K562 (cell line): Measurements from ENCODE around the gene HNRNPA3. TPM values are rescaled to one million over a fixed set of nuclear protein-coding genes. Genes with fewer than 3 reads are reported as not detected.
A peak's percentile ranks its signal among the peaks of the same experiment; 100 is the strongest.

Experiments used
- ATAC-seq: fragments of 200-7000 bp; cut with Tn5 transposase; 3 replicates; pipeline ENCODE4 v1.9.1; 2020; ENCODE audit warnings: moderate library complexity
- BruUV-seq: library from RNA; stranded (reverse); fragments of 400-500 nt; replicated peaks from 2 replicates; lab custom pipeline; 2021; lab: Mats Ljungman, UMichigan
- CTCF ChIA-PET: fragments of 300-600 bp; formaldehyde crosslinking; extraction: SDS; loops from one replicate; lab custom pipeline; 2021; ENCODE audit warnings: low intra/inter-chr PET ratio; lab: Yijun Ruan, JAX
- POLR2A ChIA-PET: fragments of 300-600, 350-650 bp; sonication (Branson Sonifier 250); formaldehyde crosslinking; extraction: SDS; loops from one replicate; lab custom pipeline; 2021; ENCODE audit warnings: antibody characterized with exemption, inconsistent platforms; lab: Yijun Ruan, JAX
- DNase-seq, 4 experiments: peaks; one replicate each; pipeline versions ENCODE4 v3.0.0 to v3.0.0-alpha.2; 2011 to 2018; ENCODE audit warnings: low spot score in 3 of 4, mixed read lengths in 3 of 4; ENCODE audit errors: extremely low read depth in 1 of 4
- FAIRE-seq: peaks from 2 replicates; lab custom pipeline; 2011; peaks lifted over from hg19 to GRCh38; lab: Jason Lieb, UNC
- H2AFZ ChIP-seq: 2 replicates; pipeline ENCODE4 v1.6.0; 2011; ENCODE audit warnings: low read depth, low read length, control low read depth, inconsistent platforms
- H3K27ac ChIP-seq: fragments of 200-600 bp; 3 replicates; pipeline ENCODE4 v1.8.0; 2011; ENCODE audit warnings: low read depth, mild to moderate bottlenecking, control low read depth, inconsistent platforms, low read length, moderate library complexity, mixed read lengths; ENCODE audit errors: extremely low read depth
- H3K27me3 ChIP-seq, 2 experiments: fragments of 300-600 bp in 1 of 2; 2 replicates in 1 of 2; 3 replicates in 1 of 2; pipeline versions ENCODE4 v1.6.0 to v1.8.0; 2011; ENCODE audit warnings: inconsistent platforms in 2 of 2, low read length in 2 of 2, mild to moderate bottlenecking in 1 of 2, mixed read lengths in 1 of 2, moderate library complexity in 1 of 2; ENCODE audit not compliant: control insufficient read depth in 2 of 2, insufficient read depth in 2 of 2
- H3K36me3 ChIP-seq: fragments of 300-600 bp; 3 replicates; pipeline ENCODE4 v1.8.0; 2011; ENCODE audit warnings: mild to moderate bottlenecking, low read length, inconsistent platforms; ENCODE audit not compliant: control insufficient read depth, insufficient read depth
- H3K4me1 ChIP-seq, 2 experiments: fragments of 200-600 bp in 1 of 2; replicated peaks in 1 of 2; 2 replicates in 1 of 2; 3 replicates in 1 of 2; pipeline versions ENCODE4 v1.5.1 to v1.8.0; 2011; ENCODE audit warnings: inconsistent platforms in 2 of 2, low read length in 2 of 2, mild to moderate bottlenecking in 1 of 2, mixed read lengths in 1 of 2, moderate library complexity in 1 of 2; ENCODE audit not compliant: control insufficient read depth in 2 of 2, insufficient read depth in 2 of 2
- H3K4me2 ChIP-seq: 2 replicates; pipeline ENCODE4 v1.6.1; 2011; ENCODE audit warnings: low read length, control low read depth, inconsistent platforms, mixed read lengths; ENCODE audit not compliant: insufficient read depth
- H3K4me3 ChIP-seq: fragments of 200-600 bp; sonication (generic), shearing (Covaris generic); 2 replicates; pipeline ENCODE4 v1.5.1; 2016; ENCODE audit warnings: control low read depth, inconsistent platforms
- H3K79me2 ChIP-seq: fragments of 200-600 bp; 3 replicates; pipeline ENCODE4 v1.8.0; 2011; ENCODE audit warnings: low read length, inconsistent platforms; ENCODE audit not compliant: control insufficient read depth, insufficient read depth
- H3K9ac ChIP-seq, 2 experiments: 2 replicates each; pipeline versions ENCODE4 v1.6.0 to v1.6.1; 2011; ENCODE audit warnings: low read depth in 2 of 2, low read length in 2 of 2, control low read depth in 1 of 2, inconsistent platforms in 1 of 2, mild to moderate bottlenecking in 1 of 2, mixed read lengths in 1 of 2; ENCODE audit not compliant: insufficient read depth in 1 of 2
- H3K9me1 ChIP-seq: one replicate; pipeline ENCODE4 v1.6.0; 2011; ENCODE audit warnings: inconsistent platforms, mild to moderate bottlenecking, low read length, moderate library complexity; ENCODE audit not compliant: control insufficient read depth, insufficient read depth
- H3K9me3 ChIP-seq: replicated peaks from 2 replicates; pipeline ENCODE4 v1.5.1; 2011; ENCODE audit warnings: low read depth, low read length, inconsistent platforms; ENCODE audit not compliant: control insufficient read depth, insufficient read depth
- H4K20me1 ChIP-seq: replicated peaks from 2 replicates; pipeline ENCODE4 v1.6.1; 2011; ENCODE audit warnings: low read length, inconsistent platforms, mixed read lengths; ENCODE audit not compliant: control insufficient read depth, insufficient read depth
- ARNT ChIP-seq, 2 experiments: fragments of 450-650 bp; IDR thresholded peaks; 2 replicates each; pipeline ENCODE4 v1.6.1; 2016; ENCODE audit warnings: mild to moderate bottlenecking in 1 of 2
- CC2D1A ChIP-seq: fragments of 450-650 bp; IDR thresholded peaks from 2 replicates; pipeline ENCODE4 v1.6.1; 2017; ENCODE audit warnings: mild to moderate bottlenecking
- CHD1 ChIP-seq: fragments of 200-600 bp; sonication (generic); IDR thresholded peaks from one replicate; pipeline ENCODE4 v1.6.1; 2012; ENCODE audit warnings: mild to moderate bottlenecking, moderate library complexity, low read length, inconsistent platforms
- DNMT1 ChIP-seq: fragments of 450-650 bp; IDR thresholded peaks from 2 replicates; pipeline ENCODE4 v1.6.1; 2016; ENCODE audit warnings: antibody characterized with exemption, mild to moderate bottlenecking
- ERF ChIP-seq: fragments of 450-650 bp; formaldehyde crosslinking; IDR thresholded peaks from 2 replicates; pipeline ENCODE4 v1.4.0; 2020; ENCODE audit warnings: mild to moderate bottlenecking, mixed read lengths
- HMG20B ChIP-seq: fragments of 250-450 bp; sonication (Bioruptor Pico); IDR thresholded peaks from 2 replicates; pipeline ENCODE4 v1.5.0; 2021; ENCODE audit warnings: mild to moderate bottlenecking
- JUND ChIP-seq, 2 experiments: IDR thresholded peaks; 2 replicates in 1 of 2; 3 replicates in 1 of 2; pipeline ENCODE4 v1.6.1; 2011; ENCODE audit warnings: borderline replicate concordance in 2 of 2, low read depth in 2 of 2, low read length in 2 of 2, improper control_type of control experiment in 1 of 2, missing biosample characterization in 1 of 2, missing genetic modification characterization in 1 of 2, missing genetic modification reagents in 1 of 2
- MEF2D ChIP-seq: conservative IDR thresholded peaks from 2 replicates; pipeline ENCODE4 v1.6.1; 2016; ENCODE audit warnings: low read depth, missing genetic modification characterization, missing compliant biosample characterization
- PCBP1 ChIP-seq: fragments of 200-400 bp; formaldehyde crosslinking; IDR thresholded peaks from 2 replicates; pipeline ENCODE4 v1.6.1; 2018; ENCODE audit warnings: mild to moderate bottlenecking, low read depth, low read length; ENCODE audit not compliant: poor library complexity, severe bottlenecking
- SMAD4 ChIP-seq: fragments of 250-450 bp; sonication (Bioruptor Pico); conservative IDR thresholded peaks from 2 replicates; pipeline ENCODE4 v1.8.0; 2021; ENCODE audit warnings: inconsistent platforms, mild to moderate bottlenecking, moderate library complexity
- ZFP1 ChIP-seq: fragments of 450-650 bp; formaldehyde crosslinking; IDR thresholded peaks from 2 replicates; pipeline ENCODE4 v1.4.0; 2020; ENCODE audit warnings: mild to moderate bottlenecking, mixed read lengths
- ZNF124 ChIP-seq: sonication (generic); formaldehyde crosslinking; IDR thresholded peaks from 2 replicates; pipeline ENCODE4 v1.8.1; 2022; ENCODE audit warnings: missing genetic modification reagents
- WGBS: fragments of 100-300 bp; shearing (Covaris generic); methylation state at CpG from one replicate; pipeline ENCODE4 v1.1.6; 2016; ENCODE audit warnings: low coverage, mixed read lengths; ENCODE audit not compliant: insufficient coverage; ENCODE audit errors: missing lambda C conversion rate; 5-methylcytosine and 5-hydroxymethylcytosine counted together
- in situ Hi-C: fragments of 300-500 bp; cut with MboI; formaldehyde crosslinking; loops from 4 replicates; pipeline ENCODE4 v1.15.0; 2018; ENCODE audit warnings: inconsistent platforms, mixed read lengths
- intact Hi-C: fragments of 100-400 bp; cut with micrococcal nuclease; formaldehyde crosslinking; loops from 2 replicates; pipeline ENCODE4 v1.14.2; 2022
- polyA plus RNA-seq, 8 experiments: library from polyadenylated mRNA; depleted of rRNA in 4 of 8; stranded (reverse) in 5 of 8; unstranded in 3 of 8; fragments of >200 nt; fragmentation: Nextera tagmentation in 2 of 8; fragmentation: Illumina TruSeq in 1 of 8; extraction: Ambion mirVana in 2 of 8; extraction: Trizol in 1 of 8; gene quantifications; 2 replicates each; pipeline versions ENCODE4 v1.2.1 to v1.2.3, GENCODE V29; 2011 to 2014; ENCODE audit warnings: inconsistent platforms in 1 of 8, missing spikeins in 1 of 8
- total RNA-seq, 7 experiments: library from RNA; depleted of rRNA in 6 of 7; stranded (reverse); fragments of >200 nt in 6 of 7; fragmentation: Illumina TruSeq in 2 of 7; extraction: Trizol in 2 of 7; gene quantifications; 2 replicates each; pipeline versions ENCODE4 v1.2.1 to v1.2.3, GENCODE V29; 2011 to 2021; ENCODE audit warnings: low replicate concordance in 1 of 7
- TF ChIP-seq, protein P1 (sequence below): fragments of 250-450 bp; sonication (Bioruptor Pico); IDR thresholded peaks from 2 replicates; pipeline ENCODE4 v1.8.0; 2021; ENCODE audit warnings: borderline replicate concordance, mild to moderate bottlenecking, moderate library complexity; ENCODE audit not compliant: poor library complexity, severe bottlenecking
- TF ChIP-seq, protein P2 (sequence below): IDR thresholded peaks from 3 replicates; pipeline ENCODE4 v1.6.1; 2011; ENCODE audit warnings: borderline replicate concordance, mild to moderate bottlenecking; ENCODE audit not compliant: insufficient read length, insufficient read depth
- TF ChIP-seq, protein P3 (sequence below): sonication (generic); formaldehyde crosslinking; IDR thresholded peaks from 2 replicates; pipeline ENCODE4 v1.8.1; 2023; ENCODE audit warnings: mild to moderate bottlenecking, missing genetic modification reagents

The HNRNPA3 gene
- total and polyA plus RNA-seq, 9 of the 15 experiments (the other 6 are each of a cell fraction or from before 2014, with no cell fraction given) = 72.8 to 428 (median 192) TPM

DNA sequence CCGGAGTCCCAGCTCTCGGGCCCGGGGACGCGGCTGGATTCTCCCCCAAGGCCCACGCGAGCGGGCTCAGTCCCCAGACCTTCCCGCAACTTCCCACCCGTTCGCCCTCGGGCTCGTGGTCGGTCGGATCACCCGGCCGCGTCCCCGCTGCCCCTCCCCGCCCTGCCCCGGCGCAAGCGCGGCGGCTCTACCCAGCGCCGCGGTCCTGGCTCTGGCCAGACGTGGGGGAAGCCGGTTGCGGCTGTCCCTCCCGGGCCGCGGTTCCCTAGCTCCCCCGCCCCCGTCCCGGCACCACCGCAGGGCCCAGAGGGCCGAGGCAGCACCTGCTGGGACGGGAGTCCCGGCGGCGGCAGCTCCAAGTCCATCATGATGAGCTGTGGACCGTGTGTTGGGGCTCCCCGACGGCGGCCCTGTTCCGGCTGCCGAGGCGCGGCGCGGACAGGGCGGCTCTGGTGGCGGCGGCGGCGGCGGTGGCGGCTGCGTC lies 51.7 kb downstream of the HNRNPA3 start:
- Histone ChIP-seq H3K36me3 (peaks cover 23% of the 10 kb centered on the region; the same call in 2 of the 3 replicates), H3K4me1 (peaks cover 32 to 38% of the 10 kb centered on the region in 2 experiments), H3K4me3 (peak overlapping the region; percentile 91), H4K20me1 (peaks cover 13% of the 10 kb centered on the region), H3K79me2 (peaks cover 51% of the 10 kb centered on the region), H3K9me1 (no peaks in the 10 kb centered on the region), H3K27me3 (no peaks in the 10 kb centered on the region), H3K9ac (peak overlapping the region; percentile 98), H2AFZ (peak overlapping the region; percentile 93; the same call in 1 of the 2 replicates), H3K27ac (peak overlapping the region; percentile 98), H3K9me3 (peaks cover 2% of the 10 kb centered on the region; the same call in 1 of the 2 replicates), H3K4me2 (peak overlapping the region; percentile 94; the same call in 1 of the 2 replicates)
- intact Hi-C loops = loop anchor here (5.0 to 10.0 kb wide), 3 partner anchors 288 to 493 kb away; a partner anchor contains a TSS
- ATAC-seq (peak; percentile 23), FAIRE-seq (no peak), DNase-seq (peak in 2 of 4 experiments; percentile 61 to 81)
- ChIA-PET CTCF (interaction anchor here (0.6 to 2.1 kb wide), 9 partner anchors 19 to 1981 kb away, joined by 3 to 13 read pairs (median 4); no protein-coding TSS in a partner anchor), POLR2A (interaction anchor here (0.6 to 12.9 kb wide), 53 partner anchors 9 to 1641 kb away, joined by 3 to 199 read pairs (median 5); partner anchors contain the start of genes AGPS and HNRNPA3)
- in situ Hi-C loops = loop anchor here (5.0 kb wide), 1 partner anchor 68 kb away; no protein-coding TSS in a partner anchor
- under 1% methylated on average over 47 of the region's 61 CpGs for WGBS
- BruUV-seq = no TSS peak
- TF ChIP-seq, protein P1, sequence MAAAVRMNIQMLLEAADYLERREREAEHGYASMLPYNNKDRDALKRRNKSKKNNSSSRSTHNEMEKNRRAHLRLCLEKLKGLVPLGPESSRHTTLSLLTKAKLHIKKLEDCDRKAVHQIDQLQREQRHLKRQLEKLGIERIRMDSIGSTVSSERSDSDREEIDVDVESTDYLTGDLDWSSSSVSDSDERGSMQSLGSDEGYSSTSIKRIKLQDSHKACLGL (CRISPR knock-in tag) = no peak
- TF ChIP-seq ARNT (IDR thresholded peaks at IDR 0.05) = no peak
- TF ChIP-seq DNMT1 = no peak
- TF ChIP-seq PCBP1 = peak; percentile 72
- no peak for TF ChIP-seq SMAD4 (CRISPR knock-in tag)
- TF ChIP-seq JUND (IDR thresholded peaks at IDR 0.05; ENCODE audit: borderline replicate concordance, low read depth, low read length) = no peak
- TF ChIP-seq JUND (tag; IDR thresholded peaks at IDR 0.05; ENCODE audit: borderline replicate concordance, low read depth, low read length) = no peak
- no peak for TF ChIP-seq CC2D1A
- no peak for TF ChIP-seq ZFP1 (CRISPR knock-in tag)
- TF ChIP-seq ZNF124 (CRISPR knock-in tag) = no peak
- TF ChIP-seq MEF2D (tag) = no peak
- TF ChIP-seq ERF = 0 out of 2 replicates have a peak, but pooled peaks have one; percentile 24
- TF ChIP-seq, protein P2, sequence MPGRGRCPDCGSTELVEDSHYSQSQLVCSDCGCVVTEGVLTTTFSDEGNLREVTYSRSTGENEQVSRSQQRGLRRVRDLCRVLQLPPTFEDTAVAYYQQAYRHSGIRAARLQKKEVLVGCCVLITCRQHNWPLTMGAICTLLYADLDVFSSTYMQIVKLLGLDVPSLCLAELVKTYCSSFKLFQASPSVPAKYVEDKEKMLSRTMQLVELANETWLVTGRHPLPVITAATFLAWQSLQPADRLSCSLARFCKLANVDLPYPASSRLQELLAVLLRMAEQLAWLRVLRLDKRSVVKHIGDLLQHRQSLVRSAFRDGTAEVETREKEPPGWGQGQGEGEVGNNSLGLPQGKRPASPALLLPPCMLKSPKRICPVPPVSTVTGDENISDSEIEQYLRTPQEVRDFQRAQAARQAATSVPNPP = no peak
- peak; percentile 90 for TF ChIP-seq CHD1
- TF ChIP-seq HMG20B (CRISPR knock-in tag) = no peak
- TF ChIP-seq, protein P3, sequence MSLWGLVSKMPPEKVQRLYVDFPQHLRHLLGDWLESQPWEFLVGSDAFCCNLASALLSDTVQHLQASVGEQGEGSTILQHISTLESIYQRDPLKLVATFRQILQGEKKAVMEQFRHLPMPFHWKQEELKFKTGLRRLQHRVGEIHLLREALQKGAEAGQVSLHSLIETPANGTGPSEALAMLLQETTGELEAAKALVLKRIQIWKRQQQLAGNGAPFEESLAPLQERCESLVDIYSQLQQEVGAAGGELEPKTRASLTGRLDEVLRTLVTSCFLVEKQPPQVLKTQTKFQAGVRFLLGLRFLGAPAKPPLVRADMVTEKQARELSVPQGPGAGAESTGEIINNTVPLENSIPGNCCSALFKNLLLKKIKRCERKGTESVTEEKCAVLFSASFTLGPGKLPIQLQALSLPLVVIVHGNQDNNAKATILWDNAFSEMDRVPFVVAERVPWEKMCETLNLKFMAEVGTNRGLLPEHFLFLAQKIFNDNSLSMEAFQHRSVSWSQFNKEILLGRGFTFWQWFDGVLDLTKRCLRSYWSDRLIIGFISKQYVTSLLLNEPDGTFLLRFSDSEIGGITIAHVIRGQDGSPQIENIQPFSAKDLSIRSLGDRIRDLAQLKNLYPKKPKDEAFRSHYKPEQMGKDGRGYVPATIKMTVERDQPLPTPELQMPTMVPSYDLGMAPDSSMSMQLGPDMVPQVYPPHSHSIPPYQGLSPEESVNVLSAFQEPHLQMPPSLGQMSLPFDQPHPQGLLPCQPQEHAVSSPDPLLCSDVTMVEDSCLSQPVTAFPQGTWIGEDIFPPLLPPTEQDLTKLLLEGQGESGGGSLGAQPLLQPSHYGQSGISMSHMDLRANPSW (CRISPR knock-in tag) = no peak
